Measurements from ENCODE around the gene DACH1.

DACH1 gene

DNA sequence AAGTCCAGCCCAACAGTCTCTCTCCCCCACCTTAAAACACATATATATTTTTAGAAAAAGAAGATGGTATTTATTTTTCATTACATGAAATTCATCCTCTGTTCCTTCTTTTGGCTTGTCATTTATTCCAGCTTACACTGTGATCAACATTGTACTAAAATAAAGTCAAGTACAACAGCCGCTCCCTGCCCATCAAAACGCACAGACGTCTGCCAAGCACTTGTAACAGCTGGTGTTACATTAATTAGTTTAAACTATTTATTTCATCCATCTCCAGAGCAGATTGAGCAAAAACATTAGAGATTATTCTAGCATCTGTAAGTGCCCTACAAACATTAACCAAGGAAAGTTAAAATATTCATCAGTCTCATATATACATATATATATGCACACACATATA is 350.5 kb downstream of the DACH1 start:
- no peak overlapping the region for H3K27ac ChIP-seq
- TF ChIP-seq, protein P1, sequence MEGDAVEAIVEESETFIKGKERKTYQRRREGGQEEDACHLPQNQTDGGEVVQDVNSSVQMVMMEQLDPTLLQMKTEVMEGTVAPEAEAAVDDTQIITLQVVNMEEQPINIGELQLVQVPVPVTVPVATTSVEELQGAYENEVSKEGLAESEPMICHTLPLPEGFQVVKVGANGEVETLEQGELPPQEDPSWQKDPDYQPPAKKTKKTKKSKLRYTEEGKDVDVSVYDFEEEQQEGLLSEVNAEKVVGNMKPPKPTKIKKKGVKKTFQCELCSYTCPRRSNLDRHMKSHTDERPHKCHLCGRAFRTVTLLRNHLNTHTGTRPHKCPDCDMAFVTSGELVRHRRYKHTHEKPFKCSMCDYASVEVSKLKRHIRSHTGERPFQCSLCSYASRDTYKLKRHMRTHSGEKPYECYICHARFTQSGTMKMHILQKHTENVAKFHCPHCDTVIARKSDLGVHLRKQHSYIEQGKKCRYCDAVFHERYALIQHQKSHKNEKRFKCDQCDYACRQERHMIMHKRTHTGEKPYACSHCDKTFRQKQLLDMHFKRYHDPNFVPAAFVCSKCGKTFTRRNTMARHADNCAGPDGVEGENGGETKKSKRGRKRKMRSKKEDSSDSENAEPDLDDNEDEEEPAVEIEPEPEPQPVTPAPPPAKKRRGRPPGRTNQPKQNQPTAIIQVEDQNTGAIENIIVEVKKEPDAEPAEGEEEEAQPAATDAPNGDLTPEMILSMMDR (conservative IDR thresholded peaks at IDR 0.05): no peak
- TF ChIP-seq ZFX (IDR thresholded peaks at IDR 0.05): no peak

DNA sequence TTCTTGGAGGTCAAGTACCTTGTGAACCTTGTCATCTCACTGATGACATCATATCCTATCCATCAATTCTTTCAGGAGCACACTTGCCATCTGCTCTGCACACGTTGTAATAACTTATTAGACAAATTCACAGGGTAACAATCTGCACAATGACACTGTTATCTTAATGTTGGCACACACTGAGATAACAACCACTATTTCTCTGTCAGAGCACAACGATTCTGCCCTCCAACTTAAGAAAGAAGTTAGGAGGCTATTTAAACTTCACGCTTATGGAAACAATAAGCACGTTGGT is 351.3 kb downstream of the DACH1 start:
- TF ChIP-seq ZFX (IDR thresholded peaks at IDR 0.05): no peak
- TF ChIP-seq, protein P1 (conservative IDR thresholded peaks at IDR 0.05): no peak
- no peak overlapping the region for H3K27ac ChIP-seq

DNA sequence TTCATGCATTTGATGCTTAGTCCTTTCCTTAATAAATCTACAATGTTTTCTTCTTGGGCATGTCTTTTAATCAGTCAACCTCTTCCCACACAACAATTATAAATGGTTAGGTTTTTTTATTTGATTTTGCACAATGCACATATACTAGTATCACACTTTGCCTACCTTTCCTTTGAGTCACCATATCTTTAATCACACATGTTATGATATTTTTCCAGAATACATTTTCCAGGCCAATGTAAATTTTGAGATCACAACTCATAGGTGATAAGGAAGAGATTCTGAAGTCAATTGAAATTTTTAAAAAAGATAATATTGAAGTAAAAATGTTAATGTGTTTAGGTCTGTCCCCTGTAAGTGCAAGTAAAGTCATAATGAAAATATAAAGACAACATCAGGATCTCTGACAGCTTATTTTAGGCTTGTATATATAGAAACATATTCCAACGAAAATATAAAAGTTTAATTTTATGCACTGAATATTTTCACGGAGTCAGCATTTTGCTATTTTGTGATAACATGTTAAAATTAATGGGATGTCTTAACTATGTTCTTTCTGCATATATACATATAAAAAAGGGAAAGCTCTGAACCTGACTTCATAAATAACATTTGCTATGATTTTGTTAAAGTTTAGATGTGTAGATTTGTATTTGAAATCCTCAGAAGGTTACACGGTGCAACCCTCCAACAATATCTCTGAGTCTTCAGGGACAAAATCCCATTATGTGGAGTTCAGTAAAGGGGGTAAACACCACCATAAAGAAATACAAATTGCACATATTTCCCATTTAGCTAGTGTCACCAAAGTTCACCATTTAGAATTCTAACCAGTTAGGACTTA is 351.9 kb downstream of the DACH1 start:
- TF ChIP-seq ZFX (IDR thresholded peaks at IDR 0.05): no peak
- TF ChIP-seq, protein P1 (conservative IDR thresholded peaks at IDR 0.05): no peak
- no peak overlapping the region for H3K27ac ChIP-seq

DNA sequence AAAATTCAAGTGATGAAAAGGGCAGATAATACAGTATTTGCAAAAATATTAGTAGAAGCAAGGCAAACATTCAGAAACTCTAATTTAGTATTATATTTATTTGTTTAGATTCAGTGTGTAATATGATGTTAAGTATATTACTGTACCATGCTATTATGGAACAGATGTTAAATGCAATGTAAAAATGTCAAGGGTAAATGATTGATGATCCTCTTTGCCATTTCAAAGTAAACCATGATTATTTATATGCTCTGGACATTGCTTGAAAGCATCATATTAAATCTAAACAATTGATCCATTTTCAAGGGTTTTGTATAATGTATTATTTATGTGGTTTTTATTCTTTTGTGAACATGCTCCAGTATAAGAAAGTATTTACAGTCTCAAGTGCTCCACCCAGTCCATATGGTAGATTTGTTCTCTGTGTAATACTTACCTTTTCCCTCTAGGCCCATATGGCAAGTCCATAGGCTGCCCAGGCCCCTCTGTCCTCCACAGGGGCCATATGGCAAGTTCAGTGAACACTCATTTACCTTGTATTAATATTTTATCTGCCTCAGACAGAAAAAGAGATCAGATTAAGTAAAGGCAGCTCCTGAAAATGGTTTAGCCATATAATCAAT is 353.5 kb downstream of the DACH1 start:
- TF ChIP-seq, protein P1 (conservative IDR thresholded peaks at IDR 0.05): no peak
- no peak for TF ChIP-seq ZFX (IDR thresholded peaks at IDR 0.05)
- no peak overlapping the region for H3K27ac ChIP-seq

DNA sequence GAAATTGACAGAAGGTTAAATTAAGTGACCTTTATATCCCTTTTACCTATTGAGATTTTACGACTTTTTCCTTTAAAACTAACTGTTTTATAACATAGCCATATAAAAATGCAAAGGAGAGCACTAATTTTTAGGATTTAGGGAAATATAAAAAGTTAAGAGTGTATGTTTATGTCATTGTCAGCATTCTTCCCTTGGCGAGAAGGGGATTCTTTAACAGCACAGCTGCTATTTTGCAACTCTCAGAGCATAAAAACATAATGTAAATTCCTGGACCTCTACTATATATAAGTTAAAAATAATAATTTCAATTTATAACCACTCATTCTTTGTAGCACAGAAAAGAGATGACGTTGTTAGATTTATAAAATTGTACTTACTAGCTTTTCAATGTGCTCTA is 363.2 kb downstream of the DACH1 start:
- no peak overlapping the region for H3K27ac ChIP-seq
- TF ChIP-seq, protein P1 (conservative IDR thresholded peaks at IDR 0.05): no peak
- no peak for TF ChIP-seq ZFX (IDR thresholded peaks at IDR 0.05)

DNA sequence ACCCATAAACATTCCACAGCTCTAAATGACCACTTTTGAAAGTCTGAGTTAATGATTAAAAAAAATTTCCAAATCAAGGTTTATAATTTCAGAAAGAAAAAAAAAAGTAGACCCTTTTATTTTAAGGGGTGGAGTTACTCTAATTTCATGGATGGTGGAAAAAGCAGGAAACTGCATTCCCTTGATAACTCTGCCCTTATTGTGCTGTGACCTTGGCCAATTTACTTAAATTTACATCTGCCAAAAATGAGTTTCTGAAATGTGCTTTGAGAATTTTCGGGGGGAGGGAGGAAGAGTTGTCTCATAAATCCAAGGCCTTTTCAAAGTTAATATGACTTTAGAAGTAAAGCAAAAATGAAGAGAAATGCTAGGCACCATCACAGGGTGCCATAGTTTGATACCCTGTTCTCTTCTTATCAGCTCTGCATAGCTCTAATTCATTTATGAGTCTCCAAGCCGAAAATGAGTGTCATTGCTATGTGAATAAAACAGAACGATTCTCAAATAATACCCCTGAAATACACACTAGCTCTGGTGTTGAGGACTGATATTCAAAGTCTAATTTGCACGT is 367.0 kb downstream of the DACH1 start:
- TF ChIP-seq, protein P1 (conservative IDR thresholded peaks at IDR 0.05): no peak
- no peak for TF ChIP-seq ZFX (IDR thresholded peaks at IDR 0.05)
- no peak overlapping the region for H3K27ac ChIP-seq

DNA sequence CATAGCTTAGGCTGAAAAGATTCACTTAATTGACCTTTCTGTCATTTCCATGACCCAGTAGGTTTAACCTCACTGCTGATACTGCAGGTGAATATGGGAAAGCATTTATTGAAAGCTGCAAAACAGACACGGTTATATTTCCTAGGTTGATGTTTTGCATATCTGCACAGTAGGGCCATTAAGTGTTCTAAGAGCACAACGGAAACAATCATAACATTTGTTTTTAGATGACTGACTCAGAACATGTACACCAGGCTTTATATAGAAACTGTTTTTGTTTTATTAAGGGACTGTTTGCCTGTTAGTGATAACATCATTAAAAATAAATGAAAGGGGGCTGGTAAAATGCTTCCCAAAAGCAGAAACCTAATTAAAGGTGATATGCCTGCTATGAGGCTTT is 367.8 kb downstream of the DACH1 start:
- no peak for TF ChIP-seq ZFX (IDR thresholded peaks at IDR 0.05)
- TF ChIP-seq, protein P1 (conservative IDR thresholded peaks at IDR 0.05): no peak
- H3K27ac ChIP-seq: no peak overlapping the region
